SH-SY5Y (cell line): ENCODE measurements around the gene VPS13D.

Experiments used
- GATA2 ChIP-seq: IDR thresholded peaks from 2 replicates; pipeline ENCODE4 v1.6.1; 2011; ENCODE audit warnings: mild to moderate bottlenecking, low read depth, low read length
- GATA3 ChIP-seq: IDR thresholded peaks from 2 replicates; pipeline ENCODE4 v1.6.1; 2011; ENCODE audit warnings: low read depth, mild to moderate bottlenecking, low read length, moderate library complexity

DNA sequence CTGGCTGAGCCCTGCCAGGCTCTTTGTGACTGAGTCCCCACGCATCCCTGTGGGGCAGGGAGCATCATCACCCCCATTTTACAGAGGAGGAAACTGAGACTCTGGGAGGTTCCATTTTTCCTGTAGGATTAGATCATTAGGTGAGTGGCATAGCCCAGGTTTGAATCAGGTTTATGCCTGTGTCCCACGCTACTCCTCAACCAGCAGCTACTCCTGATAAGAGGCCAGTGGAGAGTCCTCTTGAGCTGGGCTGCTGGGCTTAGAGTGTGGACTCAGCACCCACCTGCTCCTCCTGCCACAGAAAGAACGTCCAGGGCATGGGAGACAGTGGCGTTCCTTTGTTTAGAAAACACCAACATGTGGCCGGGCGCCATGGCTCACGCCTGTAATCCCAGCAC lies 32.3 kb upstream of the VPS13D start:
- no peak for TF ChIP-seq GATA3
- TF ChIP-seq GATA2: no peak
